GM18909 (cell line): ENCODE measurements around the gene CASP6.
"Not testable (repeated sequence)": the region's sequence is repeated elsewhere in the genome, so short reads cannot be mapped to it uniquely, and the experiment has no call there.

Experiments
- ATAC-seq: cut with Tn5 transposase; IDR thresholded peaks from one replicate; pipeline ENCODE4 v1.9.1; 2021; ENCODE audit warnings: mild to moderate bottlenecking; ENCODE audit not compliant: unreplicated experiment, poor library complexity

Gene CASP6

DNA sequence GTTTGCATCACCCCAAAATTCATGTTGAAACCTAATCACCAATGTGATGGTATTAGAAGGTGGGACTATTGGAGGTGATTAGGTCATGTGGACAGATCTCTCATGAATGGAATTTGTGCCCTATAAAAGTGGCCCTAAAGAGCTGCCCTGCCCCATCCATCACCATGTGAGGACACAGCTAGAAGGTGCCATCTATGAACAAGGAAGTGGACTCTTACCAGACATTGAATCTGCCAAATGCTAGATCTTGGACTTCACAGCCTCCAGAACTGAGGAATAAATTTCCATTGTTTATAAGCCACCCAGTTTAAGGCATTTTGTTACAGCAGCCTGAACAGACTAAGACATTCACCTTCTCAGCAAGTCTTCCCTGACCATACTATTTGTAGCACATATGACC is 19.1 kb upstream of the CASP6 start:
- no peak for ATAC-seq

DNA sequence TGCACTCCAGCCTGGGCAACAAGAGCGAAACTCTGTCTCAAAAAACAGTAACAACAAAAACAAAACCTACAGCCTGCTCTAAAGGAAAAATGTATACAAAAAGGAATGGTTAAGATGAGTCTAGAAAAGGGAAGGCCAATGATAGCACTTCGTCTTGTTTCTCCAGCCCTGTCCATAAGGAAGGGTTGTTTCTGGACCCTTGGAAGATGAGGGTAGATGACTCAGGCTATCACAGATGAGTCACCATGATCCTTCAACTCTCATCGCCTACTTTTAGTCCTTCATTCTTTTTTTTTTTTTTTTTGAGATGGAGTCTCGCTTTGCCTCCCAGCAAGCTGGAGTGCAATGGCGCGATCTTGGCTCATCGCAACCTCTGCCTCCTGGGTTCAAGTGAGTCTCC is 17.8 kb upstream of the CASP6 start:
- ATAC-seq = no peak

DNA sequence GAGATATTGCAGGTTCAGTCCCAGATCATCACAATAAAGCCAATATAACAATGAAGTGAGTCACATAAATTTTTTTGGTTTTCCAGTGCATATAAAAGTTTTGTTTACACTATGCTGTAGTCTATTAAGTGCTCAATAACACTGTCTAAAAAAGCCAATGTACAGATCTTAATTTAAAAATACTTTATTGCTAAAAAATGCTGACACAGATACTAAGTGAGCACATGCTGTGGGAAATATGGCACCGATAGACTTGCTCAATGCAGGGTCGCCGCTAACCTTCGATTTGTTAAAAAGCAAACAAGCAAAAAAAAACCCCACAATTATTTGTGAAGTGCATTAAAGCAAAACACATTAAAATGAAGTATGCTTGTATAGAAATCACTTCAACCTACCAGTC is 16.4 kb upstream of the CASP6 start:
- ATAC-seq = no peak

DNA sequence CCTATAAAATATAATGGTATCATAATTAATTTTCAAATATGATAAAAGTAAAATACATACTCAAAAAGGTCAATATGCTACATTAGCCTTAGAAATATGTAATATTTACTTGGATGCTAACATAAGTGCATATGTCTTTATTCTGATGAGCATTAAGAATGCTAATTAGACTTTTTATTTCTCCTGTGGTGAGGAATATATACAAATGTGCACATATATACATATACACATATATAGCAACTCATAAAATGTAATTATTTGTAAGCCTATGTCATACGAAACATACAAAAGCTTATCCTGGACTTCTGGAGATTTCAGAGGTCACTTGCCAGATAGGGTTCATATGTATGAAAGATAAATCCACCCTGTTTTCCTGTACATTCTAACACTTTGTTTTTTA is 15.5 kb upstream of the CASP6 start:
- no peak for ATAC-seq

DNA sequence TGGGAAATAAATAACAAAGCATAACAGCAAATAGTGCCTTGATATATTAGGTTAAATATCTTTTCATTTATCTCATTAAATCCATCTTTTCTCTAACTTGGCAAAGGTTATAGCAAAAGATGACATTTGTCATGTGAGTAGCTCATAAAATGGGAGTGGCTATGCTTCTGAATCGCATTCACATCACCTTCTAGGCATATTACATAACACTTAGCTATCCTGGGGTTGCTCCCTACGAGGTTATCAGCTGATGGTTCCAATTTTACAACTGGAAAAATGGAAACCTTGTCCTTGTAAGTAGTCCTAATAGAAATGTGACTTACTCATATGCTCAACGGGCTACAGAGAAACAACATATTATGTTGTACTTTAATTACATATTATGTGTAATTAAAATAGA is 10.3 kb upstream of the CASP6 start:
- ATAC-seq = no peak

DNA sequence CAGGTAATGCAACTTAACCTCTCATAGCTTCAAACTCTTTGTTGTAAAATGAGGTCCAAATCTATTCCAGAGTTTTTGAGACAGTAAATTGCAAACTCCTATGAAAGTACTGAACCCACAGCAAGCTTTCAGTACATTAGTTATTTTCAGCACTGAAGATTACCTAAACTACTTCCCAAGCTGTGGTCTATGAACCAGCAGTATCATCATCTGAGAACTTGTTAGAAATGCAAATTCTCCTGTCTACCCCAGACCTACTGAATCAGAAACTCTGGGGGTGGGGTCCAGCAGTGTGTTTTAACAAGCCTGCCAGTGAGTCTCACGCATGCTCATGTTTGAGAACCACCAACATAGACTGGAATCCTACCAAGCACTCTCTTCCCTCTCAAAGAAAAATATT is 5.7 kb upstream of the CASP6 start:
- ATAC-seq = peak; percentile 97

GRCh38 chr4:109708435-109708834 is 5.2 kb upstream of the CASP6 start:
- no peak for ATAC-seq

GRCh38 chr4:109703664-109704361 is 568 bp upstream of the CASP6 start:
- no peak for ATAC-seq

DNA sequence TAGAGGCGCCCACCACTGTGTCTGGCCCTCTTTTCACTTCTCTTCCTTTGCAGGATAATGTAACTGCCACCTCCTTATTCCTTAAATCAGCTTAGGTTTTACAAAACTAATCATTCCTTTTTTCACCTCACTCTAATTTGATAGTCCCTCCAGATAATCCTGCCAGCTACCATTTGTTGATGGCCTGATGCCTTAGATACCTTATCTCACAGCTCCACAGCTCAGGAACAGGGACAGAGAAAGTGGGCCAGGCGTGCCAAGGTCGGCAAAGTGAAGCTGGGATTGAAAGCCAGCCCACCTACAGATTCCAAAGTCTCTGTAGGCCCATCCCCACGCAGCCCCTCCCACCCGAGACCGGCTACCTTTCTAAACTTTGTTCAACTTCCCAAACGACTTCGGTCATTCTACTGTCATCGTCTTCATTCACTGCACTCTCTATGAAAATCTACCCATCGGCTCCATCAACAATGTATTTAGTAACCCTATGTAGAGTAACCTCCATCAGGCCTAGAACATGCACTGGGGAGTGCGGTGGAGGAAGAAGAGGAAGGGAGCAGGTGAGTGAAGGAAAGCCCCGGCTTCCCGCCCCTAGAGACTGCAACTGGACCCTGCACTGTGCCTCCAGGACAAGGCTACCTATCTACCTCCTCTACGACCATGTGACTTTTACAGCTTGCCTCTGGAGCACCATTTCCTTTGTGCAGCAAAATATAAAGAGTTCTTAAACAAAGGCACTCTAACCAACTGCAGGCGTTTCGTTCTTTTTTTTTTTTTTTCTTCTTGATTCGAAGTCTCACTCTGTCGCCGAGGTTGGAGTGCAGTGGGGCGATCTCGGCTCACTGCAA is 1.5 kb downstream of the CASP6 start:
- no peak for ATAC-seq

GRCh38 chr4:109699553-109700225 is 3.6 kb downstream of the CASP6 start:
- no peak for ATAC-seq

DNA sequence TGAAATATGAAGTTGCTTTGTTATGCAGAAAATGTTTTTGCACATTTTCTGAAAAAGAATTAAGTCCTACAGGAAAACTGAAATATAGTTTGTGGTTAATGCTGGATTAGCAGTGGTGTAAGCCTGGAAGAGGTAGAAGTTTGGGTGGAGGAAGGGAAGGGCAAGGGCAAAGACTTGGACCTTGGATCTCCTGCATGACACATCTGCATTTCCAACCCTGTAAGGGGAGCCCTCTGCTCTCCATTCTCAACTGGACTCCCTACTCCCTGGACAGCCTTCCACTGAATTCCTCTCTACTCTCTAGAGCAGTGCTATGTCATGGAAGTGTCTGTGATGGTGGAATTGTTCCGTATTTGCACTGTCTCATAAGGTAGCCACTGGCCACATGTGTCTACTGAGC is 4.6 kb downstream of the CASP6 start:
- ATAC-seq = no peak

GRCh38 chr4:109691411-109691920 is 11.8 kb downstream of the CASP6 start:
- no peak for ATAC-seq

- peak; percentile 98 for ATAC-seq
Measured at GRCh38 chr4:109690690-109691410, 12.4 kb downstream of the CASP6 start.

DNA sequence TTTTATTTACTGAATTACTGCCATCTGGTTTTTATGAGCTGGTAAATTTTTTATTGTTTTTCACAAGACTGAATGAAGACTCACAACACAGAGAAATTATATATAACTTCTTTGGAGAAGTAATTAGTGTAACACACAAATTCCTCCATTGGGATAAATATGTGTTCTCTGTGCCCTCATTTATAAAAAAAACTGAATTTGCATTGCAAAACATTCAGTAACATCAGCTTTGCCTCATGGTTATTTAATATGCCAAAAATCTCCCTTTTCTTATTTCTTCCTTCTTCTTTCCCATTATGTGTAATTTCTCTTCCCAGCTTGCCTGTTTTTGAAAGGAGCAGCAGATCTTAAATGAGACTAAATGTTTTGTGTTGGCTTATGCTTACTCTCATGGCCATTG is 18.5 kb downstream of the CASP6 start:
- no peak for ATAC-seq

DNA sequence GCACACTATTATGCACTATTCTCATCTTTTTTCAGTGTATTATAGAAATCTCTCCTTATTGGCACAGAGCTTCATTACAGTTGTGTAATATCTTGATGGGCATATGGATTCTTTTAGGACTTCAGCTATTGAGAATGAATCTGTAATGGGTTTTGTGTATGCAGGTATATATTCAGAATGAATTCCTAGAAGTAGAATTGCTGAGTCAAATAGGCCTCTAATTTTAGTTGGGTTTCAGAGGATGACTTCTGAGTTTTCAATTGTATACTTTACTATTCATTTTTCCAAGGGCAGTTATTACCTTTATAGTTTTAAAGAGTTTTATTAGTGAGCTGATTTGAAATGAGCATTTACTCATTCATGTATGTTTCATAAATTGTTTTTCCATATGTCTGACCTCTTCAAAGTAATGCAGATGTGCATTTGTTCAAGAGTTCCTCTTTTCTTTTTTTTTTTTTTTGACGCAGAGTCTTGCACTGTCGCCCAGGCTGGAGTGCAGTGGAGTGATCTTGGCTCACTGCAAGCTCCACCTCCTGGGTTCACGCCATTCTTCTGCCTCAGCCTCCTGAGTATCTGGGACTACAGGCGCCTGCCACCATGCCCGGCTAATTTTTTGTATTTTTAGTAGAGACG is 19.5 kb downstream of the CASP6 start:
- no peak for ATAC-seq

- ATAC-seq = no peak
Measured at GRCh38 chr4:109682875-109683274, 20.4 kb downstream of the CASP6 start.

DNA sequence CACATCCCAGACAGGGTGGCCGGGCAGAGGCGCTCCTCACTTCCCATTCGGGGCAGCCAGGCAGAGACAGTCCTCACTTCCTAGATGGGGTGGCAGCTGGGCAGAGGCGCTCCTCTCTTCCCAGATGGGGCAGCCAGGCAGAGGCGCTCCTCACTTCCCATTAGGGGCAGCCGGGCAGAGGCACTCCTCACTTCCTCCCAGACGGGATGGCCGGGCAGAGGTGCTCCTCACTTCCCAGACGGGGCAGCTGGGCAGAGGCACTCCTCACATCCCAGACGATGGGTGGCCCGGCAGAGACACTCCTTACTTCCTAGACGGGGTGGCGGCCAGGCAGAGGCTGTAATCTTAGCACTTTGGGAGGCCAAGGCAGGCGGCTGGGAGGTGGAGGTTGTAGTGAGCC is 24.3 kb downstream of the CASP6 start:
- not testable (repeated sequence) for ATAC-seq

GRCh38 chr4:109678472-109678871 is 24.8 kb downstream of the CASP6 start:
- ATAC-seq = not testable (repeated sequence)

DNA sequence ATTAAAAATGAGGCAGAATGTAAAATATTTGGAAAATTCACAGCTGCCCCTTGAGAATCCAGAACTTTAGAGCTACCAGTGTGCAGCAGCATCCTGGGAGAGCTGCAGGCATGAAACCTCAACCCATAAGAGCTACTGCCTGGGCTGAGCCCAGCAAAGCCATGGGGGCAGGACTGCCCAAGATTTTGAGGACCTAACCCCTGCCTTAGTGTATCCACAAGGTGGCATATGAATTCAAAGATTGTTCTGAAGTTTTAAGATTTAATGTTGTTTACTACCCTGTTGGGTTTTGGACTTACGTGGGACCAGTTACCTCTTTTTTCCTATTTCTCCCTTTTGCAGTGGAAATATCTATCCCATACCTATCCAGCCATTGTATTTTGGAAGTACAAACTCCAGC is 26.4 kb downstream of the CASP6 start:
- no peak for ATAC-seq

DNA sequence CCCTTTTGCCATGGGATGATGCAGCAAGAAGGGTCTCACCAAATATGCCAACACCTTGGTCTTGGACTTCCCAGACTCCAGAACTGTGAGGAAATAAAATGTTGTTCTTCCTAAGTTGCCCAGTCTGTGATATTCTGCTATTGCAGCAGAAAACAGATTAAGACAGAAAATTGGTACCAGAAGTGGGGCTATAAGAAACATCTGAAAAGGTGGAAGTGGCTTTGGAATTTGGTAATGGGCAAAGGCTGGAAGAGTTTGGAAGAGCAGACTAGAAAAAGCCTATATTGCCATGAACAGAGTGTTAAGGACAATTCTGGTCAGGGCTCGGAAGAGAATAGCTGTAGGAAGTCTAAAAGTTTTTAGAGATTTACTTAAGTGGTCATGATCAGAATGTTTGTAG is 27.4 kb downstream of the CASP6 start:
- ATAC-seq = no peak
